Uterus (tissue), 4 donors: ENCODE measurements around the gene HMGB4. TPM values are rescaled to one million over a fixed set of nuclear protein-coding genes. Genes with fewer than 3 reads are reported as not detected.

ENCODE experiments used
- DNase-seq, 2 donors: peaks; one replicate each; pipeline ENCODE4 v3.0.0-alpha.2; 2019 to 2020
- H3K27ac ChIP-seq, 2 donors: fragments of 200-600 bp; sonication (generic); 1 replicate in 1 of 2; 2 replicates in 1 of 2; pipeline ENCODE4 v1.5.1; 2016 to 2018
- H3K27me3 ChIP-seq, 2 donors: fragments of 200-600 bp; sonication (generic); one replicate each; pipeline ENCODE4 v1.5.1; 2018 to 2019; ENCODE audit warnings: control low read depth in 1 of 2
- H3K36me3 ChIP-seq, 2 donors: fragments of 200-600 bp; sonication (generic); one replicate each; pipeline ENCODE4 v1.5.1; 2019; ENCODE audit warnings: control low read depth in 1 of 2
- H3K4me1 ChIP-seq, 2 donors: fragments of 200-600 bp; sonication (generic); one replicate each; pipeline ENCODE4 v1.5.1; 2018 to 2019; ENCODE audit warnings: control low read depth in 1 of 2
- H3K4me3 ChIP-seq, 2 donors: fragments of 200-600 bp; sonication (generic); 1 replicate in 1 of 2; 2 replicates in 1 of 2; pipeline ENCODE4 v1.5.1; 2018 to 2019; ENCODE audit warnings: mild to moderate bottlenecking in 1 of 2
- H3K9me3 ChIP-seq, 2 donors: fragments of 200-600 bp; sonication (generic); one replicate each; pipeline ENCODE4 v1.5.1; 2019; ENCODE audit warnings: control low read depth in 1 of 2
- CTCF ChIP-seq, 4 experiments: fragments of 200-600 bp in 2 of 4; fragments of 450-650 bp in 2 of 4; sonication (generic) in 2 of 4; IDR thresholded peaks; one replicate each; pipeline ENCODE4 v1.5.1; 2016 to 2019; ENCODE audit warnings: antibody characterized with exemption in 4 of 4, mild to moderate bottlenecking in 2 of 4, moderate library complexity in 1 of 4
- POLR2A ChIP-seq, 2 donors: fragments of 450-650 bp; IDR thresholded peaks; one replicate each; pipeline ENCODE4 v1.6.1; 2016; ENCODE audit warnings: antibody characterized with exemption in 2 of 2, mild to moderate bottlenecking in 1 of 2, moderate library complexity in 1 of 2
- intact Hi-C: fragments of 100-400 bp; cut with DNase I; formaldehyde crosslinking; loops from one replicate; pipeline ENCODE4 v1.15.1; 2023; ENCODE audit warnings: low total_unique reads
- total RNA-seq, 4 donors: library from RNA; depleted of rRNA in 3 of 4; stranded (reverse); fragments of >200 nt in 3 of 4; gene quantifications; one replicate each; pipeline versions ENCODE4 v1.1.0 to v1.2.4, GENCODE V29; 2014 to 2023
- donor health status: DM: yes; HTN: yes; CAD: no.

Gene HMGB4
- total RNA-seq, 4 donors from 2014 or later, result not detected

GRCh38 chr1:33872683-33873082 is 8.8 kb downstream of the HMGB4 start:
- H3K9me3 ChIP-seq, result no peaks in the 10 kb centered on the region
- TF ChIP-seq CTCF (IDR thresholded peaks at IDR 0.05) (no peak), POLR2A (IDR thresholded peaks at IDR 0.05) (no peak)

GRCh38 chr1:33874636-33875035 is 10.8 kb downstream of the HMGB4 start:
- Histone ChIP-seq H3K4me1 (no peaks in the 10 kb centered on the region), H3K9me3 (no peaks in the 10 kb centered on the region), H3K36me3 (no peaks in the 10 kb centered on the region), H3K27ac (no peak overlapping the region), H3K4me3 (no peak overlapping the region), H3K27me3 (no peaks in the 10 kb centered on the region)
- intact Hi-C loops, result no loop called here
- TF ChIP-seq CTCF (IDR thresholded peaks at IDR 0.05) (no peak), POLR2A (IDR thresholded peaks at IDR 0.05) (no peak)
- no peak for DNase-seq

More at GRCh38 chr1:33872683-33873082, 8.8 kb downstream of the HMGB4 start:
- no peaks in the 10 kb centered on the region for H3K4me1 ChIP-seq
- H3K27me3 ChIP-seq, result no peaks in the 10 kb centered on the region
- no peaks in the 10 kb centered on the region for H3K36me3 ChIP-seq
- no peak overlapping the region for H3K27ac ChIP-seq
- H3K4me3 ChIP-seq, result no peak overlapping the region
- intact Hi-C loops, result no loop called here
- DNase-seq, result no peak

- H3K27ac ChIP-seq, result no peak overlapping the region
- no peaks in the 10 kb centered on the region for H3K27me3 ChIP-seq
- H3K4me3 ChIP-seq, result no peak overlapping the region
- no peaks in the 10 kb centered on the region for H3K4me1 ChIP-seq
- TF ChIP-seq POLR2A (IDR thresholded peaks at IDR 0.05), result no peak
- TF ChIP-seq CTCF (IDR thresholded peaks at IDR 0.05), result no peak
- H3K9me3 ChIP-seq, result no peaks in the 10 kb centered on the region
- no peak for DNase-seq
- H3K36me3 ChIP-seq, result no peaks in the 10 kb centered on the region
- intact Hi-C loops, result no loop called here
These were observed 12.0 kb downstream of the HMGB4 start for GRCh38 chr1:33875862-33876261.

- TF ChIP-seq CTCF (IDR thresholded peaks at IDR 0.05) (no peak), POLR2A (IDR thresholded peaks at IDR 0.05) (no peak)
- Histone ChIP-seq H3K4me3 (no peak overlapping the region), H3K9me3 (no peaks in the 10 kb centered on the region), H3K4me1 (no peaks in the 10 kb centered on the region), H3K27ac (no peak overlapping the region), H3K27me3 (no peaks in the 10 kb centered on the region), H3K36me3 (no peaks in the 10 kb centered on the region)
- intact Hi-C loops, result no loop called here
- no peak for DNase-seq
These were observed 13.2 kb downstream of the HMGB4 start for GRCh38 chr1:33876970-33877650.

- Histone ChIP-seq H3K36me3 (no peaks in the 10 kb centered on the region), H3K27ac (no peak overlapping the region), H3K9me3 (no peaks in the 10 kb centered on the region), H3K4me3 (no peak overlapping the region), H3K4me1 (no peaks in the 10 kb centered on the region), H3K27me3 (no peaks in the 10 kb centered on the region)
- DNase-seq, result no peak
- intact Hi-C loops, result no loop called here
- TF ChIP-seq CTCF (IDR thresholded peaks at IDR 0.05), result no peak
- TF ChIP-seq POLR2A (IDR thresholded peaks at IDR 0.05), result no peak
These were observed 14.5 kb downstream of the HMGB4 start for GRCh38 chr1:33878392-33878791.
